Loucy (cell line): Measurements from ENCODE around the gene SPC25.

Experiments
- H2AFZ ChIP-seq: fragments of 200-600 bp; sonication (generic); 2 replicates; pipeline ENCODE4 v1.6.0; 2016; ENCODE audit warnings: antibody characterized with exemption, mild to moderate bottlenecking, low read length, moderate library complexity
- H3F3A ChIP-seq: fragments of 200-600 bp; 2 replicates; pipeline ENCODE4 v1.6.0; 2016; ENCODE audit warnings: antibody characterized with exemption, low read depth, mild to moderate bottlenecking
- H3K27me3 ChIP-seq: fragments of 200-600 bp; sonication (generic); 2 replicates; pipeline ENCODE4 v1.6.1; 2014; ENCODE audit warnings: low read length, mild to moderate bottlenecking; ENCODE audit not compliant: insufficient read depth, poor library complexity, severe bottlenecking
- H3K36me3 ChIP-seq: fragments of 200-600 bp; sonication (generic); 2 replicates; pipeline ENCODE4 v1.6.1; 2016; ENCODE audit warnings: low read length; ENCODE audit not compliant: insufficient read depth
- H3K4me1 ChIP-seq: fragments of 200-600 bp; sonication (generic); 2 replicates; pipeline ENCODE4 v1.5.1; 2014; ENCODE audit warnings: low read length, mild to moderate bottlenecking; ENCODE audit not compliant: insufficient read depth, poor library complexity, severe bottlenecking
- H3K4me2 ChIP-seq: fragments of 200-600 bp; sonication (generic); 2 replicates; pipeline ENCODE4 v1.6.0; 2014; ENCODE audit warnings: antibody characterized with exemption, low read length, low read depth, mild to moderate bottlenecking; ENCODE audit not compliant: poor library complexity, severe bottlenecking
- H3K4me3 ChIP-seq: fragments of 200-600 bp; sonication (generic); 2 replicates; pipeline ENCODE4 v1.5.1; 2014; ENCODE audit warnings: low read length, mild to moderate bottlenecking, mixed read lengths; ENCODE audit not compliant: poor library complexity, severe bottlenecking
- H3K79me2 ChIP-seq: fragments of 200-600 bp; sonication (generic); 2 replicates; pipeline ENCODE4 v1.6.1; 2014; ENCODE audit warnings: low read length; ENCODE audit not compliant: insufficient read depth
- H3K9ac ChIP-seq: fragments of 200-600 bp; sonication (generic); 2 replicates; pipeline ENCODE4 v1.6.0; 2014; ENCODE audit warnings: mild to moderate bottlenecking, low read depth, low read length, moderate library complexity; ENCODE audit not compliant: poor library complexity, severe bottlenecking
- H3K9me2 ChIP-seq: fragments of 200-600 bp; sonication (generic); replicated peaks from 2 replicates; pipeline ENCODE4 v1.6.1; 2016; ENCODE audit warnings: low read depth, low read length, mixed read lengths
- H3K9me3 ChIP-seq: fragments of 200-600 bp; sonication (generic); 2 replicates; pipeline ENCODE4 v1.6.1; 2014; ENCODE audit warnings: mild to moderate bottlenecking, antibody characterized with exemption, low read length, low read depth; ENCODE audit not compliant: insufficient read depth
- H4K20me1 ChIP-seq: fragments of 200-600 bp; sonication (generic); 2 replicates; pipeline ENCODE4 v1.6.0; 2014; ENCODE audit warnings: antibody characterized with exemption, low read length, mild to moderate bottlenecking; ENCODE audit not compliant: insufficient read depth, poor library complexity, severe bottlenecking
- EZH2phosphoT487 ChIP-seq: fragments of 200-600 bp; IDR thresholded peaks from 2 replicates; pipeline ENCODE4 v1.6.1; 2018; ENCODE audit warnings: antibody characterized with exemption, mild to moderate bottlenecking, moderate library complexity, borderline replicate concordance
- TF ChIP-seq, protein P1 (sequence below): fragments of 200-600 bp; sonication (generic); conservative IDR thresholded peaks from 2 replicates; pipeline ENCODE4 v1.5.1; 2014; ENCODE audit warnings: mild to moderate bottlenecking, antibody characterized with exemption, low read length

SPC25 gene

DNA sequence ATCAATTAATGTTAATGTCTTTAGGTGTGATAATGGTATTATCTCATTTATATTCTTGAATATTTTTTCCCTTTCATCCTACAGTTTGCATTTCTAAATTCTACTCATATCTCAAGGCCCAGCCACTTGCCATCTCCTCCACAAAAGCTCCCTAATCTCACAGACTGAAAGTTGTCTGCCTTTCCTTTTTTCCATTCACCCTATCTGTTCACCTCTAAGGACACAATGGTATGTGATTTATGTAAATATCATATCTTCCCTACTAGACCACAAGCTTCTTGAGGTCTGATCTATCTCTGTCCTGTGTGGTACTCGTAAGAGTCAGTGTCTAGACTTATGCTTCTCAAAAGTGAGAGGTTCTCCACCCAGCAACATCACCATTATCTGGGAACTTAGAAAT is 3.9 kb upstream of the SPC25 start:
- Histone ChIP-seq H3F3A (no peaks in the 10 kb centered on the region), H3K4me3 (no peak overlapping the region), H4K20me1 (no peaks in the 10 kb centered on the region), H3K4me2 (no peak overlapping the region), H2AFZ (no peak overlapping the region), H3K9me2 (no peaks in the 10 kb centered on the region), H3K36me3 (no peaks in the 10 kb centered on the region), H3K79me2 (peaks cover 12% of the 10 kb centered on the region), H3K4me1 (peaks cover 10% of the 10 kb centered on the region), H3K9me3 (no peaks in the 10 kb centered on the region), H3K9ac (no peak overlapping the region), H3K27me3 (no peaks in the 10 kb centered on the region)
- no peak for TF ChIP-seq EZH2phosphoT487
- TF ChIP-seq, protein P1, sequence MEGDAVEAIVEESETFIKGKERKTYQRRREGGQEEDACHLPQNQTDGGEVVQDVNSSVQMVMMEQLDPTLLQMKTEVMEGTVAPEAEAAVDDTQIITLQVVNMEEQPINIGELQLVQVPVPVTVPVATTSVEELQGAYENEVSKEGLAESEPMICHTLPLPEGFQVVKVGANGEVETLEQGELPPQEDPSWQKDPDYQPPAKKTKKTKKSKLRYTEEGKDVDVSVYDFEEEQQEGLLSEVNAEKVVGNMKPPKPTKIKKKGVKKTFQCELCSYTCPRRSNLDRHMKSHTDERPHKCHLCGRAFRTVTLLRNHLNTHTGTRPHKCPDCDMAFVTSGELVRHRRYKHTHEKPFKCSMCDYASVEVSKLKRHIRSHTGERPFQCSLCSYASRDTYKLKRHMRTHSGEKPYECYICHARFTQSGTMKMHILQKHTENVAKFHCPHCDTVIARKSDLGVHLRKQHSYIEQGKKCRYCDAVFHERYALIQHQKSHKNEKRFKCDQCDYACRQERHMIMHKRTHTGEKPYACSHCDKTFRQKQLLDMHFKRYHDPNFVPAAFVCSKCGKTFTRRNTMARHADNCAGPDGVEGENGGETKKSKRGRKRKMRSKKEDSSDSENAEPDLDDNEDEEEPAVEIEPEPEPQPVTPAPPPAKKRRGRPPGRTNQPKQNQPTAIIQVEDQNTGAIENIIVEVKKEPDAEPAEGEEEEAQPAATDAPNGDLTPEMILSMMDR, result no peak

DNA sequence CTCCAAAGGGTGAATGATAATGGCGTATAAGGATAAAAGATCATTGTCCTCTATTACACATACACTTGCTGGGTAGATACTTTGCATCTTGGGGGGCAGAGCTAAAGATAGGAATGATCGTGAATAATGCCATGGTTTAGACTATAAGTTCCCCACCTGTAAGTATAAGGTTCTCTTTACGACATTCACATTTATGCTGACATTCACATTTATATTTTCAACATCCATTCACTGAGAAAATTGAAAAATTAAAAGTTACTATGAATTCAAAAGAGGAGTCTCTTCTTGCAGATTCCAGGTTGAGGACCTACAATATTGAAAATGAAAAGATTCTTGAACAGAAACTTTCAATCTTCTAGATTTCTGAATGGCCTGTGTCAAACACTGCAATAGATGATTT is 2.1 kb upstream of the SPC25 start:
- Histone ChIP-seq H3K36me3 (no peaks in the 10 kb centered on the region), H3K9me2 (no peaks in the 10 kb centered on the region), H3K4me2 (no peak overlapping the region), H3K4me3 (no peak overlapping the region), H3F3A (no peaks in the 10 kb centered on the region), H3K79me2 (peaks cover 25% of the 10 kb centered on the region), H3K9me3 (no peaks in the 10 kb centered on the region), H3K27me3 (no peaks in the 10 kb centered on the region), H4K20me1 (no peaks in the 10 kb centered on the region), H3K9ac (no peak overlapping the region), H2AFZ (no peak overlapping the region), H3K4me1 (peaks cover 18% of the 10 kb centered on the region)
- no peak for TF ChIP-seq EZH2phosphoT487
- TF ChIP-seq, protein P1, result no peak

DNA sequence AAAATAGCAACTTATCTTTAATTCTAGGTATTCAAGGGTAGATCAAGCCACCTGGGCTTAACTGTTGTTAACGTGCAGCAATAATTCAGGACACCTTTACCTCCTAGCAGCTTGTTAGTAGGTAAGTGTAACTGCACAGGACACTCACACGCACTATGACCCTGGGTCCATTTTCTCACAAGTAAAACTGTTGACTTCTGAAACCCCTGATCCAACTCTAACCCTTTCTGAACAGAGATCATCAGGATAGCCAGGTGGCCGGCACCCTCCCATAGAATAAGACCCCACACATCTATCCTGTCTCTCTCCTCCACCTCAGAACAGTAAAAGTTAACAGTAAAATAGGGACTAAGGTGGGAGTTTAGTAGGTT is 610 bp downstream of the SPC25 start:
- peak overlapping the region; percentile 92 for H3K9ac ChIP-seq
- no peaks in the 10 kb centered on the region for H3K9me2 ChIP-seq
- TF ChIP-seq, protein P1, result no peak
- no peak for TF ChIP-seq EZH2phosphoT487
- H3K4me1 ChIP-seq, result peaks cover 28% of the 10 kb centered on the region
- H3K9me3 ChIP-seq, result no peaks in the 10 kb centered on the region
- peaks cover 45% of the 10 kb centered on the region for H3K79me2 ChIP-seq
- H3K4me3 ChIP-seq, result peak overlapping the region; percentile 94
- no peaks in the 10 kb centered on the region for H3K27me3 ChIP-seq
- no peaks in the 10 kb centered on the region for H3F3A ChIP-seq
- H4K20me1 ChIP-seq, result no peaks in the 10 kb centered on the region
- peak overlapping the region; percentile 96 for H3K4me2 ChIP-seq
- no peaks in the 10 kb centered on the region for H3K36me3 ChIP-seq
- peak overlapping the region; percentile 86 for H2AFZ ChIP-seq
